ENCODE data around the gene EIF3CL.
"Not testable (repeated sequence)": the region's sequence is repeated elsewhere in the genome, so short reads cannot be mapped to it uniquely, and the experiment has no call there.

Gene EIF3CL

GRCh38 chr16:28362600-28362999 is 41.0 kb downstream of the EIF3CL start:
- DNase-seq (ENCODE audit: low spot score), result not testable (repeated sequence)

- not testable (repeated sequence) for DNase-seq (ENCODE audit: low spot score)
Measured at GRCh38 chr16:28338230-28338629, 65.4 kb downstream of the EIF3CL start.

GRCh38 chr16:28336940-28337710 is 66.5 kb downstream of the EIF3CL start:
- DNase-seq (ENCODE audit: low spot score), result not testable (repeated sequence)

- DNase-seq (ENCODE audit: low spot score), result not testable (repeated sequence)
Measured at GRCh38 chr16:28335678-28336077, 68.0 kb downstream of the EIF3CL start.

GRCh38 chr16:28332632-28333031 is 71.0 kb downstream of the EIF3CL start:
- DNase-seq (ENCODE audit: low spot score), result not testable (repeated sequence)

- DNase-seq (ENCODE audit: low spot score), result not testable (repeated sequence)
Measured at GRCh38 chr16:28330981-28331380, 72.7 kb downstream of the EIF3CL start.

GRCh38 chr16:28330232-28330631 is 73.4 kb downstream of the EIF3CL start:
- not testable (repeated sequence) for DNase-seq (ENCODE audit: low spot score)

Measured in activated CD4-positive, alpha-beta T cell treated with anti-CD3 and anti-CD28 coated beads, Interleukin-2, Interleukin-4, amounts not matched to agents 100 ng/mL and 50 ng/mL, durations not matched to agents 16 hours and 8 hours (primary cell).